HG03045 (cell line): Measurements from ENCODE around the gene CDX1.

Experiments
- ATAC-seq: cut with Tn5 transposase; IDR thresholded peaks from one replicate; pipeline ENCODE4 v1.9.1; 2021; ENCODE audit warnings: mild to moderate bottlenecking, moderate library complexity; ENCODE audit not compliant: unreplicated experiment

Gene CDX1

GRCh38 chr5:150161242-150162141 is 5.1 kb upstream of the CDX1 start:
- no peak for ATAC-seq

DNA sequence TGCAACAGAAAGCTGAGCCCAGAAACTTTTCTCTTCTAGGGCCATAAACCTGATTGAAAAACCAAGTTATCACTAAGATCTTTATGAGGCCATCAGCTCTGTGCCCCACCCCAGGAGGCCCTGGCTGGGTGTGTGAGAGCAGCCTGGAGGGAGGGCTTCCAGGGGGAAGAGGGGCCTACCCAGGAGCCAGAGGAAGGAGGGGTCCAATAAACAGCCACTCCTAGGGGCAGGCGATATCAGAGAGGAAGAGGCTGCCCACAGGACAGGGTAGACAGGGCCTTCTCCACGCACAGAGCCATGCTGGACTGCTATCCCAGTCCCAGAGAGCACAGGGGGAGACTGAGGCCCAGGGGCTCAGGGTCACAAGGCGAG is 4.5 kb upstream of the CDX1 start:
- no peak for ATAC-seq

GRCh38 chr5:150163035-150163434 is 3.5 kb upstream of the CDX1 start:
- no peak for ATAC-seq

DNA sequence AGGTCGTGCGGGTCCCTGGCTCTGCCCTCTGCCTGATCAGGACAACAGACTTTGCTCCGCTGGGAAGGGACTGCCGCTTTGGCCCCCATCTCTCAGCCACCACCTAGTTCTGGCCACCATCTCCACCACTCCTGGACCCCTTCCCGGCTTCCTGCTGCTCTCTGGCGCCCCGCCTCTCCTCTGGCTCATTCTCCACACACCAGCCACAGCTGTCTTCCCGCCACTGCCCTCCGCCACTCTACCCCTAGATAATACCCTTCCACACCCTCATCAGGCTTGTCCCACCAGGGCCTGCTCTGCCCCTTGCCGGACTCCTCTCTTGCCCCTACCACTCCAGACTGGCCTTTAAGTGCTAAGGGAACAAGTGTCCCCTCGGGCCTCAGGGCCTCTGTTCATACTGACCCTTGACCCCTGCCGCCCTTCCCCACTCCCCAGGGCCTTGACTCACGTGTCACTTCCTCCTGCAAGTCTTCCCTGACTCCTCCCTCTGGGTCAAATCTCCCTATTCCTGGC is 3.0 kb upstream of the CDX1 start:
- ATAC-seq = no peak

DNA sequence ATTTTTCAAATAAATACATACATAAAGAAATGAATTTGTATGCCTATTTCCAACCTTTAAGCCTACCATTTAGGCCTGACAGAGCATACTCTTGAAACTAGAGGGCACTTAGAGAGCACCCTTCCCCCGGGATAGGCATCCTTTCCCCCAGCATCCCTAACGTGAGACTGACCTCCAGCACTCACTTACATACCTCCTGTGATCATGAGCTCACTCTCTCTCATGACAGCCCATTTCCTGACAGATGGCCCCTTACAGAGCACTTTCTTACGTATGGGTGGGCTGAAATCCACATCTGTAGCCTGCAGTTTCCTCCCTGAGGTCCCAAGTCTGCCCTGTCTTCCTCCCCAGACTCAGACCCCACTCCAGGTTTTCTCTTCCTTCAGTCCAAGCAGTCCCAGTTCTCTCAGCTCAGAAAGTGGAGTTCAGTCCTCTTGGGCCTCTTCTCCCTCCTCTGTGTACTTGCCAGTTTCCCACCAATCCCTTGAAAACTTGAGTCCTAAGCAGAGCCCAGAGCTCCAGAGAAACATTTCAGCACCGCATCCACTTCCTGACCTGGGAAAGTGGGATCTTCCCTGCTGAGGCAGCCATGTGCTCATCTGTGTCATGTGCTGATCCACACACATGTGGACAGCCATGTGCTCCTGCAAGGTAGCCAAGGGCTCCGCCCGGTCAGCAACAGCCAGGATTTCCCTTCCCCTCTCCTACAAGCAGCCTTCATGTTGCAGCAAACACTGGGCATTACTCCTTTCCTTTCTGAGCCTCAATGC is 2.2 kb upstream of the CDX1 start:
- no peak for ATAC-seq

DNA sequence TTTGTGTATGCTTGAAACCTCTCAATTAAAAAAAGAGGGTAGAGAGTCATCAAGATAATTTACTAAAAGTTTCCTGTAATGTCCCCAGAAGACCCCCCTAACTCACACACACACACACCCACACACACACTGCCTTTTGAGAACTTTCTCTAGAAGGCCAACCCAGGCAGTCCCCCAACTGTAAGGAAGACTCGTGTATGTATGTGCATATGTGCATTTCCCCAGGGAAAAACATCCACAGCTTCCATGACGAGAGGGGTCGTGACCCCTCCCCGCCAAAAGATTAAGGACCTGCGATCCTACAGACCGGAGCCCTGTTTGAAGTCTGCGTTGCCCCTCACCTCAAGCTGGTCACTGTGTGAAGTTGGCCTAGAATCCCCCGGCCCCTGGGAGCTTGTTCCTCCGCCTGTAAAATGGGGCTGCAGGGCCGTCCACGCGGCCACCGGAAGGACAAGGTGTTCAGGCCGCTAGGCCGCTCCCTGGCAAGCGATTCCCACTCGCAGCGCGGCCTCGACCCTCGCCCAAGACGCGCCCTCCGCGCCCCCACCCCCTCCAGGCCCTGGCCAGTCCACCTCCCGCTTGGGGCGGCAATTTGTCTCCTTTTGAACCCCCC is 435 bp upstream of the CDX1 start:
- no peak for ATAC-seq

GRCh38 chr5:150167512-150167850 is 903 bp downstream of the CDX1 start:
- no peak for ATAC-seq

- ATAC-seq = no peak
Observed at GRCh38 chr5:150167908-150168307, 1.3 kb downstream of the CDX1 start.

- no peak for ATAC-seq
Observed at GRCh38 chr5:150168864-150169263, 2.3 kb downstream of the CDX1 start.

GRCh38 chr5:150172145-150172544 is 5.6 kb downstream of the CDX1 start:
- no peak for ATAC-seq

DNA sequence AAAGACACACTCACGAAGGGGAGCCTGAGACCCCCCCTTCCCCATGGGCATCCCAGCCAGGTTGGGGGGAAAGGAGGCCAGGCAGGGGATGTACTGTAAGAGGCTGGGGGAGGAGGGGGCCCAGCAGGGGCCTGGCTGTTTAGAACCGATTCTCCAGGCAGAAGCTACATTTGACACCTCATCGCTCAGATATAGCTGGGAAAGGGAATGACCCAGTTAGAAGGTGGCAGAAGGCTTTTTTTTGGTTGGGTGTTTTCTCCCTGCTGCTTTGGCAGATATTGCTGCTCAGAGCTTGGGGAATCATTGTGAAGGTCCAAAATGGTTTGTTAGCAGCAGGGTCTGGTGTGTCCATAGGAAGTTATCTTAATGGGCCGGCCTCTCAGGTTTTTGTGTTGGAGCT is 6.0 kb downstream of the CDX1 start:
- ATAC-seq = no peak

DNA sequence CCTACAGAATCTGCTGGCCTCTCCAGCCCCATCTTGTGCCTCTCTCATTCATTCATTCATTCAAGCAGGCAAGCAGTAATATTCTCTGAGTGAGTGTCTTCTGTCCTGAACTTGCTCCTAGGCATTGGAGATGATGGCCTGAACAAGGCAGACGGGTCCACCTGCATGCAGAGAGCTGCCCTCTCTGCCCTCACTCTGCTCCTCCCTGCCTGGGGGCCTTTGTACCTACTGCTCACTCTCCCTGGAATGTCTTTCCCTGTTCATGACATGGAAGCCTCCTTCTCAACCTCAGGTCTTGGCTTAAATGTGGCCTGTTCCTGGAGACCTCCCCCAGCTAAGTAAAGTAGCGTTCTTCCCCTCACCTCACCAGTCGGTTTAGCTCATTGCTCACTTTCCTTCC is 6.6 kb downstream of the CDX1 start:
- no peak for ATAC-seq

GRCh38 chr5:150174285-150174684 is 7.7 kb downstream of the CDX1 start:
- ATAC-seq = no peak

- no peak for ATAC-seq
Observed at GRCh38 chr5:150175076-150175475, 8.5 kb downstream of the CDX1 start.

GRCh38 chr5:150175536-150175935 is 9.0 kb downstream of the CDX1 start:
- no peak for ATAC-seq

DNA sequence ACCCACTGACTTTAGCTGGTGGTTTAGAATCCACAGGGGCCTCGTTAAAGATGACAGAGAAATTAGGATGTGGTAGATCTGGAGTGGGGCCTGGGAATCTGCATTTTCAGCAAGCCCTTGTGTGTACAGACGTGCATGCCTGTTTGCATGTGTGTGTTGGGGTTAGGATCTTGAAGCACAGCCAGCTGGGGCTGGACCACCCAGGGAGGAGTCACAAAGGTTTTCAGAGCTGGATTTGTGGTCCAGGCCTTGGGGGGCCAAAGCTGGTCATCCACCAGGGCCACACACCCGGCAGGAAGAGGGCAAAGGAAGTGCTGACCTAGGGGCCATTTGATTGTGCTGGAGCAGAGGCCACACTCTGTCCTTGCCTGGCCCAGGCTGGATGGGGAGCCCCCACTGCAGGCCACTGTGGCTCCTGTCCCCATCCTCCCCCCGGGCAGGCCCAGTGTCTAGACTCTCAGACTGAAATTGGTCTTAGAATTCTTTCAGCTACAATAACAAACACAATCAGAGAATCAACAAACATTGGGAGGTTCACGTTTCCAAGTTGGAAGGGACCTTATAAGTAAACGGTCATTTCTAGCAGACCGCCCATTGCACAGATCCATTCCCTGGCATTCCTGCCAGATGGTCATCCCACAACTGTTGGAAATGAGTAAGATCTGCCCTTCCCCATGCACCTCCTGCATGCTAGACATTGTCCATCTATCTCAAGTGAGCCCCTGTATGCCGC is 10.3 kb downstream of the CDX1 start:
- no peak for ATAC-seq

DNA sequence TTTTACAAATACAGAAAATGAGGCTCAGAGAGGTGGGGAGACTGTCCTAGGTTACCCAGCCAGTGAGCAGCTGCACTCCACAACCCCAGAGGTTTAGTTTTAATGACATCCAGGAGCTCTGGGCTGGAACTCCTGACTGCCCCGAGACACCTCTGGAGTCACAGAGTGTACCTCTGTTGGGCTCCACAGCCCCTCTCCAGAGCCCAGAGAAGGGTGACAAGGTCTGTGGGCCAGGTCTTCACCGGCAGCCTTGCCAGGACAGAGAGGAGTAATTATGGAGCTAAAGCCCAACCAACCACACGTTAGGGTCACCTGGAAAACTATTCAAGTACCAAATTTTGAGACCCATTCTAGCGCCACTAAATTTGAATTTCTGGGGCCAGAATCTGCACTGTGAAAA is 11.1 kb downstream of the CDX1 start:
- ATAC-seq = no peak

- no peak for ATAC-seq
Observed at GRCh38 chr5:150178262-150178661, 11.7 kb downstream of the CDX1 start.

- ATAC-seq = no peak
Observed at GRCh38 chr5:150179019-150179620, 12.5 kb downstream of the CDX1 start.

DNA sequence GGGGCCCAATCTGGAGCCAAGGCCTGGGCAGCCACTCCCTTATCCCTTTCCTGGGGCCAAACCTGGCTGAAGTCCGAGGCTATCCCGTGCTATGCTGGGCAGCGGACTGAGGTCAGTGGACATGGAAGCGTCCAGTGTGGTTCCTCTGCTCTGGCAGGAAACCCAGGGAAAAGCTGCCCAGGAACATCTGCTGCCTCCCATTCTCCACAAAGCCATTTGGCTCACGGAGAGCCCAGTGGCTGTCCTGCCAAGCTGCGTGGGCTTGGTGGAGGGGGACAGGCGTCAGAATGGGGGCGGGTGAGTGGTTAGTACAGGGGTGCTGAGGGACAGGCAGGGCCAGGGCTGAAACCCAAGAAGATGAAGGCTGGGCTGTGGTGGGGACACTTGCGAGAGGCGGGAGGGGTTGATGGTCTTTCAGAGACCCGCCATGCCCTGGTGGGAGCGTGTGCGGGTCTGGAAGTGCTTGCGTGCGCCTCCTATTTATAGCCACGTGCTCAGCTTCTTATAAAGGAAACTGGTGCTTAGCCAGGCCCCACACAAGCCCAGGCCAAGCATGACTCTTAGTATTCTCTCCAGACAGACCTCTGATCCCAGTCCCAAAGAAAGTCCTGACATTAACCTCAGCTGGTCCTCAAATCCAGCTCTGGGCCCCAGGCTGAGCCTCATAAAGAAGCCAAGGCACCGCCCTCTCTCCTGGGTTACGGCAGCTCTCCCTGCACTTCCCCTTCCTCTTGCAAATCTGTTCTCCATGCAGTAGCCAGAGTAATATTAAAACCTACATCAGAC is 13.9 kb downstream of the CDX1 start:
- no peak for ATAC-seq
